Ishikawa (cell line): ENCODE data around the gene RFXANK.

Source experiments
- CEBPB ChIP-seq: IDR thresholded peaks from 2 replicates; pipeline ENCODE4 v1.6.1; 2012
- CREB1 ChIP-seq: IDR thresholded peaks from 2 replicates; pipeline ENCODE4 v1.6.1; 2012; ENCODE audit warnings: low read depth
- EGR1 ChIP-seq: IDR thresholded peaks from 2 replicates; pipeline ENCODE4 v1.6.1; 2012
- EP300 ChIP-seq: IDR thresholded peaks from 2 replicates; pipeline ENCODE4 v1.6.1; 2012; ENCODE audit warnings: borderline replicate concordance
- FOXM1 ChIP-seq: IDR thresholded peaks from 2 replicates; pipeline ENCODE4 v1.6.1; 2012; ENCODE audit warnings: low read depth, borderline replicate concordance
- MAX ChIP-seq: IDR thresholded peaks from 2 replicates; pipeline ENCODE4 v1.6.1; 2012
- NFIC ChIP-seq: IDR thresholded peaks from 2 replicates; pipeline ENCODE4 v1.6.1; 2012
- RAD21 ChIP-seq: IDR thresholded peaks from 2 replicates; pipeline ENCODE4 v1.6.1; 2012; ENCODE audit warnings: low read depth
- TAF1 ChIP-seq: IDR thresholded peaks from 2 replicates; pipeline ENCODE4 v1.6.1; 2012; ENCODE audit warnings: low read depth, mild to moderate bottlenecking
- TCF12 ChIP-seq: IDR thresholded peaks from 2 replicates; pipeline ENCODE4 v1.6.1; 2012; ENCODE audit warnings: low read depth
- TEAD4 ChIP-seq: IDR thresholded peaks from 2 replicates; pipeline ENCODE4 v1.6.1; 2012
- USF1 ChIP-seq: IDR thresholded peaks from 2 replicates; pipeline ENCODE4 v1.6.1; 2012
- YY1 ChIP-seq: IDR thresholded peaks from 2 replicates; pipeline ENCODE4 v1.6.1; 2012; ENCODE audit warnings: low read depth
- ZBTB7A ChIP-seq: IDR thresholded peaks from 2 replicates; pipeline ENCODE4 v1.6.1; 2012; ENCODE audit warnings: low read depth
- TF ChIP-seq, protein P1 (sequence below): IDR thresholded peaks from 2 replicates; pipeline ENCODE4 v1.6.1; 2012; ENCODE audit warnings: low read depth, mild to moderate bottlenecking

The RFXANK gene

DNA sequence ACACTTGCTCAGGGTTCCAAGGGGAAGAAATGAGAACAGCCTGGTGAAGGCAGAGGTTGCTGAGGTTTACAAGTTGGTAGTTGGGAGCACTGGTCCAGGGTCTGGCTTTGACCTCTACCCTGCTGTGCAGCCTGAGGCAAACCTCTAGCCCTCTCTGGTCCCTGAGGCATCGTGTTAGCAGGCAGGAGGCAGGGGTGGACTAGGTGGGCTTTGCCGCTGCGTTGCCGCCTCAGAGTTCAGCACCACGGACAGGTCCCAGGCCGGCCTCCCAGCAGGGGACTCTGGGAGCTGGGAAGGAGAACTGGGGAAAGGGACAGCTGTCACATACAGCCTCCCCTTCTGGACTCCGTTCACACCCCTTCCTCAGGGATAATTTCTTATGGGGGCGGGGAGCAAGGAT is 22.8 kb downstream of the RFXANK start:
- TF ChIP-seq TEAD4 (no peak; the same call in 1 of the 2 replicates), CEBPB (no peak), MAX (peak; percentile 57; the same call in 1 of the 2 replicates), ZBTB7A (peak; percentile 68; the same call in 1 of the 2 replicates), FOXM1 (no peak)
- TF ChIP-seq, protein P1, sequence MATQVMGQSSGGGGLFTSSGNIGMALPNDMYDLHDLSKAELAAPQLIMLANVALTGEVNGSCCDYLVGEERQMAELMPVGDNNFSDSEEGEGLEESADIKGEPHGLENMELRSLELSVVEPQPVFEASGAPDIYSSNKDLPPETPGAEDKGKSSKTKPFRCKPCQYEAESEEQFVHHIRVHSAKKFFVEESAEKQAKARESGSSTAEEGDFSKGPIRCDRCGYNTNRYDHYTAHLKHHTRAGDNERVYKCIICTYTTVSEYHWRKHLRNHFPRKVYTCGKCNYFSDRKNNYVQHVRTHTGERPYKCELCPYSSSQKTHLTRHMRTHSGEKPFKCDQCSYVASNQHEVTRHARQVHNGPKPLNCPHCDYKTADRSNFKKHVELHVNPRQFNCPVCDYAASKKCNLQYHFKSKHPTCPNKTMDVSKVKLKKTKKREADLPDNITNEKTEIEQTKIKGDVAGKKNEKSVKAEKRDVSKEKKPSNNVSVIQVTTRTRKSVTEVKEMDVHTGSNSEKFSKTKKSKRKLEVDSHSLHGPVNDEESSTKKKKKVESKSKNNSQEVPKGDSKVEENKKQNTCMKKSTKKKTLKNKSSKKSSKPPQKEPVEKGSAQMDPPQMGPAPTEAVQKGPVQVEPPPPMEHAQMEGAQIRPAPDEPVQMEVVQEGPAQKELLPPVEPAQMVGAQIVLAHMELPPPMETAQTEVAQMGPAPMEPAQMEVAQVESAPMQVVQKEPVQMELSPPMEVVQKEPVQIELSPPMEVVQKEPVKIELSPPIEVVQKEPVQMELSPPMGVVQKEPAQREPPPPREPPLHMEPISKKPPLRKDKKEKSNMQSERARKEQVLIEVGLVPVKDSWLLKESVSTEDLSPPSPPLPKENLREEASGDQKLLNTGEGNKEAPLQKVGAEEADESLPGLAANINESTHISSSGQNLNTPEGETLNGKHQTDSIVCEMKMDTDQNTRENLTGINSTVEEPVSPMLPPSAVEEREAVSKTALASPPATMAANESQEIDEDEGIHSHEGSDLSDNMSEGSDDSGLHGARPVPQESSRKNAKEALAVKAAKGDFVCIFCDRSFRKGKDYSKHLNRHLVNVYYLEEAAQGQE = peak; percentile 97

- TF ChIP-seq NFIC (no peak), RAD21 (no peak), ZBTB7A (no peak), EP300 (no peak), YY1 (no peak), EGR1 (no peak), TAF1 (no peak), FOXM1 (no peak), USF1 (no peak), MAX (no peak), TEAD4 (no peak), TCF12 (no peak), CEBPB (no peak)
- TF ChIP-seq, protein P1 = no peak
Observed at GRCh38 chr19:19215792-19216191, 23.7 kb downstream of the RFXANK start.

DNA sequence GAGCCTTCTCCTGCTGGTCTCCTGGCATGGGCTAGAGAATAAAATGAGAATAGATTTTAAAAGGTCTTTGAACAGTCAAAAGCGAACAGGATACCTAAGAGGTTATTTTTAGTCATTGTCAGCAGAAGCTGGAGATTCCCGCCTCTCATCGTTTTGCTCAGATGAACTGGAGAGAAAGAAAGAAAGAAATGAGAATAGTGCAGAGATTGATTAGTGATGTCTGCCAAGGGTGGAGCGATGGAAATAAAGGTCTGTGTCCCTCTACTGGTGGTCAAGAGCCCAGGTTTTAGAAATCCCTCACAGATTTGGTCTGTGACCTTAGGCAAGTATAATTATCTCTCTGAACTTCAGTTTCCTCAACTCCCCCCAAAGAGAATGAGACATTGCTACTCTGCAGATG is 25.0 kb downstream of the RFXANK start:
- TF ChIP-seq RAD21 (peak; percentile 34), TEAD4 (no peak)

GRCh38 chr19:19218911-19219310 is 26.9 kb downstream of the RFXANK start:
- TF ChIP-seq EGR1 = no peak
- TF ChIP-seq, protein P1 = no peak
- TF ChIP-seq TCF12 = no peak
- TF ChIP-seq USF1 = no peak
- TF ChIP-seq TEAD4 = no peak
- TF ChIP-seq RAD21 = no peak
- no peak for TF ChIP-seq MAX
- TF ChIP-seq ZBTB7A = no peak
- TF ChIP-seq CEBPB = no peak
- TF ChIP-seq CREB1 = no peak
- TF ChIP-seq YY1 = no peak
- TF ChIP-seq TAF1 = no peak
- TF ChIP-seq EP300 = no peak
- TF ChIP-seq FOXM1 = no peak
- no peak for TF ChIP-seq NFIC

DNA sequence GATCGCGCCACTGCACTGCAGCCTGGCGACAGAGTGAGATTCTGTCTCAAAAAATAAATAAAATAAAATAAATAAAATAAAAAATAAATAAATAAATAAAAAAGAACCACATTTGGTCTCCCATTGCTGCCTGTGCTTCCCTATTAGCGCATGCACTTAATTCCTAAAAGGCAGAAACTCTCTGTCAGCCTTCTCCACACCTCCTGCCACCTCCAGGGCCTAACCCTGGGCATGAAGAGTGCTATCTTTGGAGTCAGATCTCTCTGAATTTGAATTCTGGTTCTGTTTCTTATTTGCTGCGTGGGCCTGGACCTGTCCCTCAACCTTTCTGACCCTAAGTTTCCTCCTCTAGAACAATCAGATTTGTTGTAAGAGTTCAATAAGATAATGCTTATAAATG is 31.0 kb downstream of the RFXANK start:
- TF ChIP-seq NFIC = no peak
- no peak for TF ChIP-seq MAX
- no peak for TF ChIP-seq YY1
- TF ChIP-seq TCF12 = no peak
- no peak for TF ChIP-seq EGR1
- no peak for TF ChIP-seq RAD21
- TF ChIP-seq, protein P1 = no peak
- TF ChIP-seq CREB1 = no peak
- TF ChIP-seq USF1 = no peak
- no peak for TF ChIP-seq EP300
- TF ChIP-seq ZBTB7A = no peak
